Memory B cell (primary cell): ENCODE data around the gene CTIF.

Experiments used
- ATAC-seq: fragments of 150-1000 bp; cut with Tn5 transposase; 2 replicates; pipeline ENCODE4 v1.10.0; 2021; ENCODE audit warnings: low read depth, mild to moderate bottlenecking, moderate library complexity
- DNase-seq, 2 donors: peaks; one replicate each; pipeline ENCODE4 v3.0.0; 2022; ENCODE audit warnings: low spot score in 2 of 2
- H3K27ac Mint-ChIP-seq: one replicate; pipeline ENCODE4 v1.8.0; 2022; ENCODE audit warnings: mild to moderate bottlenecking, moderate library complexity, mixed read lengths
- H3K27me3 Mint-ChIP-seq: one replicate; pipeline ENCODE4 v1.8.0; 2022; ENCODE audit warnings: mixed read lengths
- H3K36me3 Mint-ChIP-seq: one replicate; pipeline ENCODE4 v1.8.0; 2022; ENCODE audit warnings: mild to moderate bottlenecking, mixed read lengths
- H3K4me1 Mint-ChIP-seq: one replicate; pipeline ENCODE4 v1.8.0; 2022; ENCODE audit warnings: mixed read lengths
- H3K4me3 Mint-ChIP-seq: one replicate; pipeline ENCODE4 v1.8.0; 2022; ENCODE audit warnings: mild to moderate bottlenecking, moderate library complexity, mixed read lengths
- H3K9me3 Mint-ChIP-seq: one replicate; pipeline ENCODE4 v1.8.0; 2022; ENCODE audit warnings: mixed read lengths

Gene CTIF

GRCh38 chr18:48884771-48885170, 345.9 kb downstream of the CTIF start:
- no peak overlapping the region for H3K27ac Mint-ChIP-seq
- no peaks in the 10 kb centered on the region for H3K4me1 Mint-ChIP-seq
- DNase-seq (no peak), ATAC-seq (no peak)
- H3K4me3 Mint-ChIP-seq: no peak overlapping the region
- no peaks in the 10 kb centered on the region for H3K27me3 Mint-ChIP-seq
- H3K9me3 Mint-ChIP-seq: no peaks in the 10 kb centered on the region
- no peaks in the 10 kb centered on the region for H3K36me3 Mint-ChIP-seq

GRCh38 chr18:48885266-48885923, 346.6 kb downstream of the CTIF start:
- Mint-ChIP-seq H3K9me3 (no peaks in the 10 kb centered on the region), H3K4me3 (no peak overlapping the region), H3K4me1 (no peaks in the 10 kb centered on the region), H3K36me3 (no peaks in the 10 kb centered on the region), H3K27ac (no peak overlapping the region), H3K27me3 (no peaks in the 10 kb centered on the region)
- DNase-seq (no peak), ATAC-seq (no peak)

- Mint-ChIP-seq H3K27ac (no peak overlapping the region), H3K4me3 (no peak overlapping the region)
These were observed 347.1 kb downstream of the CTIF start for GRCh38 chr18:48885924-48886400.

GRCh38 chr18:48886520-48887293, 347.9 kb downstream of the CTIF start:
- DNase-seq (no peak), ATAC-seq (no peak)
- Mint-ChIP-seq H3K27ac (no peak overlapping the region), H3K9me3 (no peaks in the 10 kb centered on the region), H3K36me3 (no peaks in the 10 kb centered on the region), H3K4me3 (no peak overlapping the region), H3K4me1 (no peaks in the 10 kb centered on the region), H3K27me3 (no peaks in the 10 kb centered on the region)

More at GRCh38 chr18:48885924-48886400, 347.1 kb downstream of the CTIF start:
- Mint-ChIP-seq H3K4me1 (no peaks in the 10 kb centered on the region), H3K27me3 (no peaks in the 10 kb centered on the region), H3K9me3 (no peaks in the 10 kb centered on the region), H3K36me3 (no peaks in the 10 kb centered on the region)
- ATAC-seq (no peak), DNase-seq (no peak)

- H3K27me3 Mint-ChIP-seq: no peaks in the 10 kb centered on the region
- no peak for ATAC-seq
- H3K4me3 Mint-ChIP-seq: no peak overlapping the region
- no peaks in the 10 kb centered on the region for H3K9me3 Mint-ChIP-seq
- no peak for DNase-seq
- no peak overlapping the region for H3K27ac Mint-ChIP-seq
- no peaks in the 10 kb centered on the region for H3K4me1 Mint-ChIP-seq
- no peaks in the 10 kb centered on the region for H3K36me3 Mint-ChIP-seq
These were observed 348.6 kb downstream of the CTIF start for GRCh38 chr18:48887294-48887904.

GRCh38 chr18:48887905-48888772, 349.3 kb downstream of the CTIF start:
- no peak for DNase-seq

GRCh38 chr18:48888773-48889080, 349.9 kb downstream of the CTIF start:
- DNase-seq (no peak), ATAC-seq (no peak)
- Mint-ChIP-seq H3K27ac (no peak overlapping the region), H3K9me3 (no peaks in the 10 kb centered on the region), H3K4me1 (no peaks in the 10 kb centered on the region), H3K4me3 (no peak overlapping the region), H3K27me3 (no peaks in the 10 kb centered on the region), H3K36me3 (no peaks in the 10 kb centered on the region)

More at GRCh38 chr18:48887905-48888772, 349.3 kb downstream of the CTIF start:
- no peaks in the 10 kb centered on the region for H3K27me3 Mint-ChIP-seq
- H3K27ac Mint-ChIP-seq: no peak overlapping the region
- H3K9me3 Mint-ChIP-seq: no peaks in the 10 kb centered on the region
- no peaks in the 10 kb centered on the region for H3K4me1 Mint-ChIP-seq
- no peak for ATAC-seq
- no peak overlapping the region for H3K4me3 Mint-ChIP-seq
- no peaks in the 10 kb centered on the region for H3K36me3 Mint-ChIP-seq

- ATAC-seq: no peak
- H3K27me3 Mint-ChIP-seq: no peaks in the 10 kb centered on the region
- no peaks in the 10 kb centered on the region for H3K36me3 Mint-ChIP-seq
- H3K4me3 Mint-ChIP-seq: no peak overlapping the region
- H3K4me1 Mint-ChIP-seq: no peaks in the 10 kb centered on the region
- DNase-seq: no peak
- H3K9me3 Mint-ChIP-seq: no peaks in the 10 kb centered on the region
- no peak overlapping the region for H3K27ac Mint-ChIP-seq
These were observed 350.5 kb downstream of the CTIF start for GRCh38 chr18:48889115-48889941.

GRCh38 chr18:48889981-48890762, 351.3 kb downstream of the CTIF start:
- no peaks in the 10 kb centered on the region for H3K9me3 Mint-ChIP-seq
- no peaks in the 10 kb centered on the region for H3K36me3 Mint-ChIP-seq
- H3K4me1 Mint-ChIP-seq: no peaks in the 10 kb centered on the region
- no peaks in the 10 kb centered on the region for H3K27me3 Mint-ChIP-seq
- DNase-seq (no peak), ATAC-seq (no peak)
- no peak overlapping the region for H3K27ac Mint-ChIP-seq
- no peak overlapping the region for H3K4me3 Mint-ChIP-seq

- DNase-seq (no peak), ATAC-seq (no peak)
- Mint-ChIP-seq H3K4me1 (peaks cover 7% of the 10 kb centered on the region), H3K9me3 (no peaks in the 10 kb centered on the region), H3K27me3 (no peaks in the 10 kb centered on the region), H3K4me3 (no peak overlapping the region), H3K27ac (no peak overlapping the region), H3K36me3 (no peaks in the 10 kb centered on the region)
These were observed 352.9 kb downstream of the CTIF start for GRCh38 chr18:48891721-48892120.

- peaks cover 12% of the 10 kb centered on the region for H3K4me1 Mint-ChIP-seq
- H3K36me3 Mint-ChIP-seq: no peaks in the 10 kb centered on the region
- no peak overlapping the region for H3K4me3 Mint-ChIP-seq
- ATAC-seq (no peak), DNase-seq (no peak)
- no peaks in the 10 kb centered on the region for H3K27me3 Mint-ChIP-seq
- H3K9me3 Mint-ChIP-seq: no peaks in the 10 kb centered on the region
- H3K27ac Mint-ChIP-seq: no peak overlapping the region
These were observed 353.5 kb downstream of the CTIF start for GRCh38 chr18:48892146-48892855.

GRCh38 chr18:48893061-48893607, 354.3 kb downstream of the CTIF start:
- no peak for DNase-seq
- no peaks in the 10 kb centered on the region for H3K36me3 Mint-ChIP-seq
- H3K9me3 Mint-ChIP-seq: no peaks in the 10 kb centered on the region
- H3K4me1 Mint-ChIP-seq: peaks cover 13% of the 10 kb centered on the region
- H3K4me3 Mint-ChIP-seq: no peak overlapping the region
- H3K27ac Mint-ChIP-seq: no peak overlapping the region
- ATAC-seq: no peak
- H3K27me3 Mint-ChIP-seq: no peaks in the 10 kb centered on the region
